PC-3 (cell line): Measurements from ENCODE around the gene DNAJB2.

ENCODE experiments used
- EZH2 ChIP-seq: fragments of 300-600 bp; sonication (generic); IDR thresholded peaks from one replicate; pipeline ENCODE4 v1.6.1; 2017; ENCODE audit warnings: antibody characterized with exemption, mild to moderate bottlenecking, low read length; ENCODE audit not compliant: unreplicated experiment
- EZH2phosphoT487 ChIP-seq: fragments of 300-600 bp; sonication (generic); IDR thresholded peaks from 2 replicates; pipeline ENCODE4 v1.6.1; 2018; ENCODE audit warnings: mild to moderate bottlenecking, antibody characterized with exemption, low read length, borderline replicate concordance
- TF ChIP-seq, protein P1 (sequence below): fragments of 300-600 bp; sonication (generic); conservative IDR thresholded peaks from 2 replicates; pipeline ENCODE4 v1.5.1; 2017; ENCODE audit warnings: antibody characterized with exemption, low read depth, mild to moderate bottlenecking, low read length

GRCh38 chr2:219253753-219254589 is 25.2 kb upstream of the DNAJB2 start, which contains the start of gene TUBA4A:
- TF ChIP-seq, protein P1, sequence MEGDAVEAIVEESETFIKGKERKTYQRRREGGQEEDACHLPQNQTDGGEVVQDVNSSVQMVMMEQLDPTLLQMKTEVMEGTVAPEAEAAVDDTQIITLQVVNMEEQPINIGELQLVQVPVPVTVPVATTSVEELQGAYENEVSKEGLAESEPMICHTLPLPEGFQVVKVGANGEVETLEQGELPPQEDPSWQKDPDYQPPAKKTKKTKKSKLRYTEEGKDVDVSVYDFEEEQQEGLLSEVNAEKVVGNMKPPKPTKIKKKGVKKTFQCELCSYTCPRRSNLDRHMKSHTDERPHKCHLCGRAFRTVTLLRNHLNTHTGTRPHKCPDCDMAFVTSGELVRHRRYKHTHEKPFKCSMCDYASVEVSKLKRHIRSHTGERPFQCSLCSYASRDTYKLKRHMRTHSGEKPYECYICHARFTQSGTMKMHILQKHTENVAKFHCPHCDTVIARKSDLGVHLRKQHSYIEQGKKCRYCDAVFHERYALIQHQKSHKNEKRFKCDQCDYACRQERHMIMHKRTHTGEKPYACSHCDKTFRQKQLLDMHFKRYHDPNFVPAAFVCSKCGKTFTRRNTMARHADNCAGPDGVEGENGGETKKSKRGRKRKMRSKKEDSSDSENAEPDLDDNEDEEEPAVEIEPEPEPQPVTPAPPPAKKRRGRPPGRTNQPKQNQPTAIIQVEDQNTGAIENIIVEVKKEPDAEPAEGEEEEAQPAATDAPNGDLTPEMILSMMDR, result no peak
- TF ChIP-seq EZH2 (no peak), EZH2phosphoT487 (no peak)
